Effector memory CD8-positive, alpha-beta T cell (primary cell): ENCODE measurements around the gene SLIT3.

Experiments used
- ATAC-seq: fragments of 150-1000 bp; cut with Tn5 transposase; replicated peaks from 2 replicates; pipeline ENCODE4 v1.10.0; 2021; ENCODE audit warnings: mild to moderate bottlenecking, moderate library complexity
- DNase-seq, 3 experiments: peaks; one replicate each; pipeline ENCODE4 v3.0.0; 2021
- H3K27ac Mint-ChIP-seq, 2 donors: one replicate each; pipeline ENCODE4 v1.8.0; 2022; ENCODE audit warnings: mild to moderate bottlenecking in 2 of 2, mixed read lengths in 2 of 2, moderate library complexity in 2 of 2
- H3K27me3 Mint-ChIP-seq, 2 donors: one replicate each; pipeline ENCODE4 v1.8.0; 2022; ENCODE audit warnings: mixed read lengths in 2 of 2
- H3K36me3 Mint-ChIP-seq: one replicate; pipeline ENCODE4 v1.8.0; 2022; ENCODE audit warnings: mild to moderate bottlenecking, moderate library complexity, mixed read lengths; ENCODE audit not compliant: insufficient read depth
- H3K4me1 Mint-ChIP-seq, 2 donors: one replicate each; pipeline ENCODE4 v1.8.0; 2022; ENCODE audit warnings: low read depth in 2 of 2, mixed read lengths in 2 of 2
- H3K4me3 Mint-ChIP-seq, 2 donors: one replicate each; pipeline ENCODE4 v1.8.0; 2022; ENCODE audit warnings: mild to moderate bottlenecking in 2 of 2, mixed read lengths in 2 of 2, moderate library complexity in 2 of 2
- H3K9me3 Mint-ChIP-seq, 2 donors: one replicate each; pipeline ENCODE4 v1.8.0; 2022; ENCODE audit warnings: mixed read lengths in 2 of 2

The SLIT3 gene

GRCh38 chr5:169272731-169273427 is 28.1 kb downstream of the SLIT3 start:
- Mint-ChIP-seq H3K36me3 (no peaks in the 10 kb centered on the region), H3K9me3 (no peaks in the 10 kb centered on the region), H3K4me1 (no peaks in the 10 kb centered on the region), H3K4me3 (no peak overlapping the region), H3K27ac (no peak overlapping the region), H3K27me3 (peaks cover 0 to 11% of the 10 kb centered on the region in 2 donors)
- ATAC-seq: no peak
- DNase-seq: no peak

DNA sequence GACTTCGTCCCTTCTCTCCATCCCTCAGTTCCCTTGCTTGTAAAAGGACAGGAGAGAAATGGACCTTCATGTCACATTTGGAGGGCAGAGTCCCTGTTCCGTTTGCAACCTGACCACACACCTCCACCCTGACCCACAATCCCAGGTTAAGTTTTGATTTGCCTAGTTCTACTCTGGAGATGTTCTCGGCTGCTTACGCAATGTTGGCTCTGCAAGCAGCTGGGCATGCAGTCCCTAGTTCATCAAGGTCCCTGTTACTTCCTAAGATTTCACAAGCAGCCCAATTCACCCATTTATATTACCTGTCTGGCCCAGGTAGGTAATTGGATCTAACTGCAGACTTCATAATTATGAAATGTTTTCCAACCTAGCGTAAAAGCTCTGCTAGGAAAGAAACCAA is 28.8 kb downstream of the SLIT3 start:
- Mint-ChIP-seq H3K4me3 (no peak overlapping the region), H3K27me3 (peaks cover 0 to 11% of the 10 kb centered on the region in 2 donors), H3K27ac (no peak overlapping the region), H3K36me3 (no peaks in the 10 kb centered on the region), H3K9me3 (no peaks in the 10 kb centered on the region), H3K4me1 (no peaks in the 10 kb centered on the region)
- DNase-seq (no peak), ATAC-seq (no peak)

DNA sequence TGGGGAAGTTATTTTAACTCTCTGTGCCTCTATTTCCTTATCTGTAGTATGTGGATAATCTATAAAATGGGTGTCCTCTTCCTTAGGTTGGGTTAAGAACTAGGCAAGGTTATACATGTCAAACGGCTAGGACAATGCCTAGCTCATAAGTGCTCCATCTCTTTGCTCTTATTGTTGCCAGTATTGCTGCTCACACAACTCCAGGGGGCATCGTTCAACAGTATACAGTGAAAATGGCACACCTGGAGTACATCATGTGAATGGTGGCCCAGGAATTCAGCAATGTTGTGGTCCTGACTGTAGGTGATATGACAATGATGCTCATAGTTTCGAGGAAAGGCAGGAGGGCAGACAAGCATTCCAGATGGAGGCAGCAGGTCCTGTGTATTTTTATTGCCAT is 30.1 kb downstream of the SLIT3 start:
- Mint-ChIP-seq H3K4me1 (no peaks in the 10 kb centered on the region), H3K9me3 (no peaks in the 10 kb centered on the region), H3K27ac (no peak overlapping the region), H3K4me3 (no peak overlapping the region), H3K27me3 (peaks cover 4 to 15% of the 10 kb centered on the region in 2 donors), H3K36me3 (no peaks in the 10 kb centered on the region)
- ATAC-seq: no peak
- no peak for DNase-seq

- Mint-ChIP-seq H3K36me3 (no peaks in the 10 kb centered on the region), H3K27ac (no peak overlapping the region), H3K9me3 (no peaks in the 10 kb centered on the region), H3K27me3 (peaks cover 16 to 17% of the 10 kb centered on the region in 2 donors), H3K4me3 (no peak overlapping the region), H3K4me1 (no peaks in the 10 kb centered on the region)
- ATAC-seq (no peak), DNase-seq (no peak)
Observed at GRCh38 chr5:169268019-169268418, 32.9 kb downstream of the SLIT3 start.

GRCh38 chr5:169265888-169266287 is 35.1 kb downstream of the SLIT3 start:
- DNase-seq (no peak), ATAC-seq (no peak)
- Mint-ChIP-seq H3K9me3 (no peaks in the 10 kb centered on the region), H3K4me1 (no peaks in the 10 kb centered on the region), H3K4me3 (no peak overlapping the region), H3K27ac (no peak overlapping the region), H3K27me3 (peaks cover 16 to 25% of the 10 kb centered on the region in 2 donors), H3K36me3 (no peaks in the 10 kb centered on the region)

GRCh38 chr5:169263591-169263990 is 37.3 kb downstream of the SLIT3 start:
- Mint-ChIP-seq H3K36me3 (no peaks in the 10 kb centered on the region), H3K27me3 (peaks cover 22 to 23% of the 10 kb centered on the region in 2 donors), H3K9me3 (no peaks in the 10 kb centered on the region), H3K4me3 (no peak overlapping the region), H3K4me1 (no peaks in the 10 kb centered on the region), H3K27ac (no peak overlapping the region)
- DNase-seq (no peak), ATAC-seq (no peak)

DNA sequence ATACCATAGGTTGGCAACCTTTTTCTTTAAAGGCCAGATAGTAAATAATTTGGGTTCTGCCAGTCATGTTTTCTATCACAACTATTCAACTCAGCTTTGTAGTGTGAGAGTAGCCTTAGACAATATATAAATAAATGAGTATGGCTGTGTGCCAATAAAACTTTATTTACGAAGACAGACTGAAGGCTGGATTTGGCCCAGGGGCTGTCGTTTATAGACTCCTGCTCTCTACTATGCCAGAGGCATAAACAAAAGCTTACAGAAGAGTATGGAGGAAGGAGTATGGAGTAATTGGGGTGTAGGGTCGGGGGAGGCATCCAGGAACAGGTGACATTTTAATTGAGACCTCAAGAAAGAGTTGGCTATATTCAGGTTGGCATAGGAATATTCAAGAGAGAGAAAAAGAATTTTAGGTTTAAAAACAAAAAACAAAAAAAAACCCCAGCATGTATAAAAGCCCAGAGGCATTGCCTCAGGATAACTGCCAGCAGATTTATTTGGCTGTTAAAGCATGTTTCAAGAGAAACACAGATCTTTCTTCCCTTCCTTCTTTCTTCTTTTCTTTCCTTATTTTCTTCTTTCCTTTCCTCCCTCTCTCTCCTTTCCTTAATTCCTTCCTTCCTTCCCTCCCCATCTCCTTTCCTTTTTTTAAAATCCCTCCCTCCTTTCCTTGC is 39.9 kb downstream of the SLIT3 start:
- no peak overlapping the region for H3K4me3 Mint-ChIP-seq
- H3K36me3 Mint-ChIP-seq: no peaks in the 10 kb centered on the region
- H3K4me1 Mint-ChIP-seq: no peaks in the 10 kb centered on the region
- no peak for DNase-seq
- H3K27me3 Mint-ChIP-seq: peaks cover 20% of the 10 kb centered on the region in 2 donors
- no peaks in the 10 kb centered on the region for H3K9me3 Mint-ChIP-seq
- ATAC-seq: no peak
- no peak overlapping the region for H3K27ac Mint-ChIP-seq

GRCh38 chr5:169258372-169259000 is 42.5 kb downstream of the SLIT3 start:
- Mint-ChIP-seq H3K4me1 (no peaks in the 10 kb centered on the region), H3K9me3 (no peaks in the 10 kb centered on the region), H3K4me3 (no peak overlapping the region), H3K27ac (no peak overlapping the region), H3K27me3 (peaks cover 6 to 26% of the 10 kb centered on the region in 2 donors), H3K36me3 (no peaks in the 10 kb centered on the region)
- ATAC-seq (no peak), DNase-seq (no peak)

- DNase-seq: no peak
- no peaks in the 10 kb centered on the region for H3K4me1 Mint-ChIP-seq
- H3K36me3 Mint-ChIP-seq: no peaks in the 10 kb centered on the region
- H3K9me3 Mint-ChIP-seq: no peaks in the 10 kb centered on the region
- ATAC-seq: no peak
- peaks cover 6 to 18% of the 10 kb centered on the region in 2 donors for H3K27me3 Mint-ChIP-seq
- H3K4me3 Mint-ChIP-seq: no peak overlapping the region
- H3K27ac Mint-ChIP-seq: no peak overlapping the region
Observed at GRCh38 chr5:169256191-169256590, 44.7 kb downstream of the SLIT3 start.

DNA sequence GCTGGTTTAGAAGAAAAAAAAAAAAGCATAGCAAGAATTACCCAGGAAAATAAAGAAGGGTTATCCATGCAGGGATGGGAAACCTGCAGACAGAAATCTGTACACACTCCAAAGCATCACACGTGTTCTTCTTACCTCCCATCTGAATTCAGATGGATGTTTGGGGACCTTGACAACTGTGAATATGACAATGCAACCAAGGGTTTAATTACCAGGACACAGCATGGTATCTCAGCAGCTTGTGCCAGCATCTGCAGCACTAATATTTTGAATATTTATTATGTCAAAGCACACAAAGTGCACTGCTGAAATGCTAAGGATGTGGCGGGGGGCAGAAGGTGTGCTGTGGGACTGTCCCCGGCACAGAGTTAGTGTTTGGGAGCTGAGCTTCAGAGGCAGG is 47.9 kb downstream of the SLIT3 start:
- no peak overlapping the region for H3K4me3 Mint-ChIP-seq
- no peak for DNase-seq
- H3K36me3 Mint-ChIP-seq: no peaks in the 10 kb centered on the region
- H3K27me3 Mint-ChIP-seq: peaks cover 0 to 17% of the 10 kb centered on the region in 2 donors
- H3K27ac Mint-ChIP-seq: no peak overlapping the region
- no peaks in the 10 kb centered on the region for H3K4me1 Mint-ChIP-seq
- H3K9me3 Mint-ChIP-seq: peaks cover 0 to 2% of the 10 kb centered on the region in 2 donors
- ATAC-seq: no peak

DNA sequence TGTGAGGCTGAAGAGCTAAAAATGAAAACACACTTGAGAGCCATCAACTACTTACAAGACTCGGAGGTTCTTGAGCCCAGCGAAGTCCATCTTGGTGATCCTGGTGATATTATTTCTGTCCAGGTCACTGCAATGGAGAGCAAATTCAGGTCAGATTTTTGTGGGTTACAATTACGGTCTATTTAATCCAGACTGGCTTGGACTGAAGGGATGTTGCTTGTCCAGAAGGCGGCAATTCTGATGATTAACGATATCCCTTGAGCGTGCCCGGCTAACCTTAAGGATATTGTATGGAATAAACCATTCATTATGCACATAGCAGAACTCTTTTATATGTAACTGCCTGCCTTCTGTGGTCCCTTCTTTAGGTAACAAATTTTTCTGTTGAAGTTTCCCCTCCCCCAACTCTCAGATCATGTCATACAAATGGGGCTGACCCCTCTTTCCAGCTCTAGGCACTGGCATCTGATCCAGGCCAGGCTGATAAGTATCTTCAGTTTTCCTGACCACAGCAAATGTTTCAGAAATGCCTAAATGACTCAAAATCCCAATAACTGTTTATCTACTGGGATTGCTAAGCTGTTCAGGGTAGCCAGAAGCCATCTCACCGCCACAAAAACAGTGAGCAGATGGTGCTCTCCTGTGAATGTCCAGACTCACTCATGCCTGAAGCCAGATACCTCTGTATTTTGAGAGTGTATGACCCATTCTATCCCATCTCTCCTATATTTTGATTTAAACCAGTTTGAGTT is 49.4 kb downstream of the SLIT3 start:
- H3K36me3 Mint-ChIP-seq: no peaks in the 10 kb centered on the region
- H3K4me3 Mint-ChIP-seq: no peak overlapping the region
- DNase-seq (no peak), ATAC-seq (no peak)
- no peaks in the 10 kb centered on the region for H3K4me1 Mint-ChIP-seq
- H3K9me3 Mint-ChIP-seq: peaks cover 0 to 2% of the 10 kb centered on the region in 2 donors
- peaks cover 4 to 21% of the 10 kb centered on the region in 2 donors for H3K27me3 Mint-ChIP-seq
- H3K27ac Mint-ChIP-seq: no peak overlapping the region

DNA sequence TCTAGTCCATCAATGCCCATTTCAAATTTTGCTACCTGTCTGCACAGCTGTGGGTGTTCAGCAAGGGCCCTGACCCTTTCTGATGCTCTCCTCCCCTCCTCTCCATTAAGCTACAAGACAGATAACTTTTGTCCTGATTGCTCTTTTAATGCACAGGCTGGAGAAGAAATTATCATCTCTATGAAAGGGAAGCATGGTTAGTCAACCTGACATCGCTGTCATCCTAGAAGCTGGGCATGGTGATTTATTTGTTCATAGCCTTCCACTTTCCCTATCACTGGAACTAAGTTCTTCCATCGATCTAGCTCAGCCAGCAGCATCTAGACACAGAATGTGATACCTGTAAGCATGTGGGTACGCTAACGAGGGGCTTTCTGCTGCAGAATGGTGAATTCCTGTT is 50.1 kb downstream of the SLIT3 start:
- Mint-ChIP-seq H3K36me3 (no peaks in the 10 kb centered on the region), H3K27me3 (peaks cover 10 to 21% of the 10 kb centered on the region in 2 donors), H3K9me3 (peaks cover 0 to 2% of the 10 kb centered on the region in 2 donors), H3K4me3 (no peak overlapping the region), H3K4me1 (no peaks in the 10 kb centered on the region), H3K27ac (no peak overlapping the region)
- DNase-seq: no peak
- ATAC-seq: no peak

DNA sequence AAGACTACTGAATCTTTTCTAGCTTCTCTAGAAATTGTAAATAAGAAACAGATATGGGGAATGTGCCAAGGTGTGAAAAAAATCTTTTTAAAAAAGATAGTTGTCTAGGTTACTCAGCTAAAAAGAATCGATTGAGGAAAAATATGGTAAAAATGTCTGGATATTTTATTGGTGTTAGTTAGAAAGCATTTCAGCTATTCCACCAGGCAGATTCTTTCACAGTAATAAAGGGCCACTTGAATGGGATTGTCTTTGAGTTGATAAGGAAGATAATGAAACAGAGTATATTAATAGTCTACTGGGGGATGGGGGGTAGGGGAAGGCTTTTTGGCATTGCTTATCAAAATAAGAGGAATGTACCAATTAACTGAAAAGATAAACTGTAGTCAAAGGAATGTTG is 51.9 kb downstream of the SLIT3 start:
- Mint-ChIP-seq H3K36me3 (no peaks in the 10 kb centered on the region), H3K4me1 (no peaks in the 10 kb centered on the region), H3K27ac (no peak overlapping the region), H3K27me3 (peaks cover 20 to 28% of the 10 kb centered on the region in 2 donors), H3K9me3 (peaks cover 0 to 2% of the 10 kb centered on the region in 2 donors), H3K4me3 (no peak overlapping the region)
- DNase-seq: no peak
- no peak for ATAC-seq
